Stimulated activated naive CD8-positive, alpha-beta T cell treated with anti-CD3 and anti-CD28 coated beads, Interleukin-15, amount 100 ng/mL, for 72 hours (primary cell): ENCODE data around the gene IL16.
"Not testable (repeated sequence)": the region's sequence is repeated elsewhere in the genome, so short reads cannot be mapped to it uniquely, and the experiment has no call there.

Source experiments
- ATAC-seq: fragments of 150-1000 bp; cut with Tn5 transposase; 2 replicates; pipeline ENCODE4 v1.10.0; 2021; ENCODE audit warnings: mild to moderate bottlenecking, moderate library complexity
- DNase-seq, 2 donors: peaks; one replicate each; pipeline ENCODE4 v3.0.0; 2021 to 2022
- H3K27ac Mint-ChIP-seq, 2 donors: one replicate each; pipeline ENCODE4 v1.8.0; 2022; ENCODE audit warnings: mild to moderate bottlenecking in 2 of 2, mixed read lengths in 2 of 2, moderate library complexity in 2 of 2
- H3K27me3 Mint-ChIP-seq: one replicate; pipeline ENCODE4 v1.8.0; 2022; ENCODE audit warnings: mixed read lengths
- H3K4me1 Mint-ChIP-seq: one replicate; pipeline ENCODE4 v1.8.0; 2022; ENCODE audit warnings: mild to moderate bottlenecking, mixed read lengths
- H3K4me3 Mint-ChIP-seq, 2 donors: one replicate each; pipeline ENCODE4 v1.8.0; 2022; ENCODE audit warnings: mild to moderate bottlenecking in 2 of 2, mixed read lengths in 2 of 2, moderate library complexity in 1 of 2
- H3K9me3 Mint-ChIP-seq, 2 donors: one replicate each; pipeline ENCODE4 v1.8.0; 2022; ENCODE audit warnings: mixed read lengths in 2 of 2

Gene IL16

GRCh38 chr15:81326466-81327212 lies 130.0 kb downstream of the IL16 start:
- no peaks in the 10 kb centered on the region for H3K27me3 Mint-ChIP-seq
- peaks cover 69% of the 10 kb centered on the region for H3K4me1 Mint-ChIP-seq
- no peak overlapping the region for H3K27ac Mint-ChIP-seq

GRCh38 chr15:81327516-81327915 lies 130.8 kb downstream of the IL16 start:
- no peaks in the 10 kb centered on the region for H3K9me3 Mint-ChIP-seq
- H3K27ac Mint-ChIP-seq = no peak overlapping the region
- no peak for ATAC-seq
- H3K4me1 Mint-ChIP-seq = peaks cover 61% of the 10 kb centered on the region
- no peak overlapping the region for H3K4me3 Mint-ChIP-seq
- H3K27me3 Mint-ChIP-seq = no peaks in the 10 kb centered on the region
- no peak for DNase-seq

More at GRCh38 chr15:81326466-81327212, 130.0 kb downstream of the IL16 start:
- no peaks in the 10 kb centered on the region for H3K9me3 Mint-ChIP-seq
- DNase-seq = no peak
- ATAC-seq = no peak
- H3K4me3 Mint-ChIP-seq = no peak overlapping the region

GRCh38 chr15:81329446-81329845 lies 132.8 kb downstream of the IL16 start:
- no peaks in the 10 kb centered on the region for H3K9me3 Mint-ChIP-seq
- no peaks in the 10 kb centered on the region for H3K27me3 Mint-ChIP-seq
- H3K27ac Mint-ChIP-seq = no peak overlapping the region
- no peak overlapping the region for H3K4me3 Mint-ChIP-seq
- DNase-seq (no peak), ATAC-seq (no peak)
- peaks cover 53% of the 10 kb centered on the region for H3K4me1 Mint-ChIP-seq

GRCh38 chr15:81330366-81331090 lies 133.8 kb downstream of the IL16 start:
- DNase-seq (no peak), ATAC-seq (no peak)
- Mint-ChIP-seq H3K9me3 (no peaks in the 10 kb centered on the region), H3K27me3 (no peaks in the 10 kb centered on the region), H3K4me1 (peaks cover 44% of the 10 kb centered on the region), H3K27ac (peak overlapping the region in 1 of 2 donors; percentile 34), H3K4me3 (peak overlapping the region in 1 of 2 donors; percentile 0)

- not testable (repeated sequence) for H3K27me3 Mint-ChIP-seq, DNase-seq, ATAC-seq, H3K9me3 Mint-ChIP-seq
- Mint-ChIP-seq H3K4me3 (peak overlapping the region in 1 of 2 donors; percentile 0), H3K4me1 (peaks cover 44% of the 10 kb centered on the region), H3K27ac (peak overlapping the region in 1 of 2 donors; percentile 34)
Observed at GRCh38 chr15:81331141-81331540, 134.5 kb downstream of the IL16 start.

- no peaks in the 10 kb centered on the region for H3K9me3 Mint-ChIP-seq
- ATAC-seq (no peak), DNase-seq (no peak)
- no peaks in the 10 kb centered on the region for H3K27me3 Mint-ChIP-seq
- no peak overlapping the region for H3K4me3 Mint-ChIP-seq
- no peak overlapping the region for H3K27ac Mint-ChIP-seq
- peaks cover 44% of the 10 kb centered on the region for H3K4me1 Mint-ChIP-seq
Observed at GRCh38 chr15:81331600-81331999, 134.9 kb downstream of the IL16 start.

GRCh38 chr15:81332326-81332725 lies 135.6 kb downstream of the IL16 start:
- no peak for DNase-seq
- peak overlapping the region in 1 of 2 donors; percentile 89 for H3K27ac Mint-ChIP-seq
- no peaks in the 10 kb centered on the region for H3K9me3 Mint-ChIP-seq
- no peaks in the 10 kb centered on the region for H3K27me3 Mint-ChIP-seq
- peaks cover 43% of the 10 kb centered on the region for H3K4me1 Mint-ChIP-seq
- no peak overlapping the region for H3K4me3 Mint-ChIP-seq
- no peak for ATAC-seq

- H3K9me3 Mint-ChIP-seq = no peaks in the 10 kb centered on the region
- H3K4me3 Mint-ChIP-seq = no peak overlapping the region
- H3K27ac Mint-ChIP-seq = peak overlapping the region; percentile 27 to 89
- H3K27me3 Mint-ChIP-seq = no peaks in the 10 kb centered on the region
- no peak for DNase-seq
- H3K4me1 Mint-ChIP-seq = peaks cover 44% of the 10 kb centered on the region
- no peak for ATAC-seq
Observed at GRCh38 chr15:81333363-81333762, 136.7 kb downstream of the IL16 start.

GRCh38 chr15:81334768-81335435 lies 138.2 kb downstream of the IL16 start:
- H3K27me3 Mint-ChIP-seq = no peaks in the 10 kb centered on the region
- H3K27ac Mint-ChIP-seq = no peak overlapping the region
- DNase-seq (no peak), ATAC-seq (no peak)
- H3K9me3 Mint-ChIP-seq = no peaks in the 10 kb centered on the region
- no peak overlapping the region for H3K4me3 Mint-ChIP-seq
- H3K4me1 Mint-ChIP-seq = peaks cover 39% of the 10 kb centered on the region

GRCh38 chr15:81335631-81336030 lies 139.0 kb downstream of the IL16 start:
- no peak overlapping the region for H3K4me3 Mint-ChIP-seq
- H3K27me3 Mint-ChIP-seq = no peaks in the 10 kb centered on the region
- H3K4me1 Mint-ChIP-seq = peaks cover 38% of the 10 kb centered on the region
- ATAC-seq (no peak), DNase-seq (no peak)
- no peak overlapping the region for H3K27ac Mint-ChIP-seq
- no peaks in the 10 kb centered on the region for H3K9me3 Mint-ChIP-seq

- Mint-ChIP-seq H3K4me1 (peaks cover 28% of the 10 kb centered on the region), H3K4me3 (no peak overlapping the region), H3K27ac (peak overlapping the region in 1 of 2 donors; percentile 68), H3K9me3 (no peaks in the 10 kb centered on the region), H3K27me3 (no peaks in the 10 kb centered on the region)
- DNase-seq = no peak
- ATAC-seq = peak; percentile 67
Observed at GRCh38 chr15:81336568-81336967, 139.9 kb downstream of the IL16 start.

GRCh38 chr15:81337241-81337640 lies 140.6 kb downstream of the IL16 start:
- H3K9me3 Mint-ChIP-seq = no peaks in the 10 kb centered on the region
- no peak for ATAC-seq
- H3K4me3 Mint-ChIP-seq = no peak overlapping the region
- no peaks in the 10 kb centered on the region for H3K27me3 Mint-ChIP-seq
- H3K4me1 Mint-ChIP-seq = peaks cover 27% of the 10 kb centered on the region
- DNase-seq = no peak
- no peak overlapping the region for H3K27ac Mint-ChIP-seq

GRCh38 chr15:81337713-81338157 lies 141.1 kb downstream of the IL16 start:
- Mint-ChIP-seq H3K4me3 (no peak overlapping the region), H3K9me3 (no peaks in the 10 kb centered on the region), H3K4me1 (peaks cover 26% of the 10 kb centered on the region), H3K27me3 (no peaks in the 10 kb centered on the region), H3K27ac (no peak overlapping the region)
- ATAC-seq (no peak), DNase-seq (no peak)

GRCh38 chr15:81338170-81339007 lies 141.7 kb downstream of the IL16 start:
- DNase-seq = no peak
- H3K9me3 Mint-ChIP-seq = no peaks in the 10 kb centered on the region
- no peak overlapping the region for H3K27ac Mint-ChIP-seq
- no peak overlapping the region for H3K4me3 Mint-ChIP-seq
- no peaks in the 10 kb centered on the region for H3K27me3 Mint-ChIP-seq
- H3K4me1 Mint-ChIP-seq = peaks cover 20% of the 10 kb centered on the region
- no peak for ATAC-seq

GRCh38 chr15:81339321-81339720 lies 142.6 kb downstream of the IL16 start:
- ATAC-seq = no peak
- Mint-ChIP-seq H3K4me3 (no peak overlapping the region), H3K4me1 (peaks cover 17% of the 10 kb centered on the region), H3K9me3 (no peaks in the 10 kb centered on the region), H3K27me3 (no peaks in the 10 kb centered on the region), H3K27ac (no peak overlapping the region)
- no peak for DNase-seq
